GM12878 (cell line): Measurements from ENCODE around the gene ATF6. TPM values are rescaled to one million over a fixed set of nuclear protein-coding genes. Genes with fewer than 3 reads are reported as not detected.

Experiments used
- ATAC-seq: fragments of 200-7000 bp; cut with Tn5 transposase; 3 replicates; pipeline ENCODE4 v1.9.1; 2020; ENCODE audit warnings: mild to moderate bottlenecking, moderate library complexity
- BruUV-seq: library from RNA; stranded (reverse); fragments of 400-500 nt; replicated peaks from 2 replicates; lab custom pipeline; 2021; lab: Mats Ljungman, UMichigan
- CTCF ChIA-PET: fragments of 300-600 bp; sonication (Branson Sonifier 250); formaldehyde crosslinking; extraction: SDS; loops from one replicate; lab custom pipeline; 2021; ENCODE audit warnings: inconsistent platforms; lab: Yijun Ruan, JAX
- POLR2A ChIA-PET: fragments of 350-600 bp; formaldehyde crosslinking; extraction: SDS; loops from one replicate; lab custom pipeline; 2021; ENCODE audit warnings: inconsistent platforms; lab: Charles Lee
- RAD21 ChIA-PET: fragments of 300-600 bp; sonication (Branson Sonifier 250); formaldehyde crosslinking; loops from one replicate; lab custom pipeline; 2023; ENCODE audit warnings: antibody characterized with exemption; ENCODE audit not compliant: unreplicated experiment; lab: Charles Lee
- SMC1A ChIA-PET: fragments of 300-600 bp; sonication (Branson Sonifier 250); formaldehyde crosslinking; loops from one replicate; lab custom pipeline; 2023; ENCODE audit not compliant: unreplicated experiment, uncharacterized antibody; lab: Charles Lee
- DNase-seq: peaks from one replicate; pipeline ENCODE4 v3.0.0-alpha.2; 2011; ENCODE audit warnings: low read depth, low spot score
- FAIRE-seq: peaks from 3 replicates; lab custom pipeline; 2011; peaks lifted over from hg19 to GRCh38; lab: Jason Lieb, UNC
- H2AFZ ChIP-seq: 2 replicates; pipeline ENCODE4 v1.6.0; 2011; ENCODE audit warnings: low read depth, low read length, control low read depth; ENCODE audit not compliant: control insufficient read depth
- H3K27ac ChIP-seq: 2 replicates; pipeline ENCODE4 v1.5.1; 2011; ENCODE audit warnings: control low read depth; ENCODE audit not compliant: control insufficient read depth, insufficient read depth
- H3K27me3 ChIP-seq, 2 experiments: replicated peaks in 1 of 2; 2 replicates each; pipeline versions ENCODE4 v1.6.0 to v1.6.1; 2011; ENCODE audit warnings: low read length in 1 of 2; ENCODE audit not compliant: control insufficient read depth in 2 of 2, insufficient read depth in 2 of 2
- H3K36me3 ChIP-seq, 2 experiments: 2 replicates each; pipeline ENCODE4 v1.5.1; 2011; ENCODE audit warnings: low read length in 1 of 2; ENCODE audit not compliant: control insufficient read depth in 2 of 2, insufficient read depth in 2 of 2
- H3K4me1 ChIP-seq: 2 replicates; pipeline ENCODE4 v1.6.1; 2011; ENCODE audit warnings: mild to moderate bottlenecking, low read length, moderate library complexity, mixed read lengths; ENCODE audit not compliant: control insufficient read depth, insufficient read depth
- H3K4me2 ChIP-seq: 2 replicates; pipeline ENCODE4 v1.6.0; 2011; ENCODE audit warnings: control low read depth; ENCODE audit not compliant: control insufficient read depth, insufficient read depth
- H3K4me3 ChIP-seq: fragments of 200-600 bp; sonication (generic); 2 replicates; pipeline ENCODE4 v1.5.1; 2016
- H3K79me2 ChIP-seq: 2 replicates; pipeline ENCODE4 v1.6.0; 2011; ENCODE audit warnings: low read length; ENCODE audit not compliant: control insufficient read depth, insufficient read depth
- H3K9ac ChIP-seq: 2 replicates; pipeline ENCODE4 v1.8.0; 2011; ENCODE audit warnings: low read length, control low read depth, mixed read lengths; ENCODE audit not compliant: control insufficient read depth, insufficient read depth
- H3K9me3 ChIP-seq: replicated peaks from 3 replicates; pipeline ENCODE4 v1.5.1; 2011; ENCODE audit warnings: mild to moderate bottlenecking, low read length; ENCODE audit not compliant: control insufficient read depth, insufficient read depth
- H4K20me1 ChIP-seq: 2 replicates; pipeline ENCODE4 v1.6.0; 2011; ENCODE audit not compliant: control insufficient read depth, insufficient read depth
- CHD1 ChIP-seq: IDR thresholded peaks from 2 replicates; pipeline ENCODE4 v1.6.1; 2012; ENCODE audit warnings: low read depth, low read length, improper control_type of control experiment
- EP300 ChIP-seq, 2 experiments: fragments of 150-350 bp in 1 of 2; IDR thresholded peaks; 2 replicates each; pipeline ENCODE4 v1.6.1; 2011 to 2012; ENCODE audit warnings: low read depth in 2 of 2, low read length in 2 of 2, borderline replicate concordance in 1 of 2, improper control_type of control experiment in 1 of 2, inconsistent platforms in 1 of 2; ENCODE audit not compliant: control insufficient read depth in 1 of 2
- HDGF ChIP-seq: fragments of 450-650 bp; IDR thresholded peaks from 2 replicates; pipeline ENCODE4 v1.6.1; 2016; ENCODE audit warnings: antibody characterized with exemption
- MYC ChIP-seq: IDR thresholded peaks from 2 replicates; pipeline ENCODE4 v1.6.1; 2011; ENCODE audit warnings: mild to moderate bottlenecking, low read length, moderate library complexity, inconsistent platforms; ENCODE audit not compliant: insufficient read depth, insufficient replicate concordance, insufficient read length, severe bottlenecking
- NR2C2 ChIP-seq: IDR thresholded peaks from 2 replicates; pipeline ENCODE4 v1.6.1; 2011; ENCODE audit warnings: borderline replicate concordance, low read depth; ENCODE audit not compliant: control insufficient read depth, insufficient read length
- TBL1XR1 ChIP-seq: IDR thresholded peaks from 2 replicates; pipeline ENCODE4 v1.6.1; 2012; ENCODE audit warnings: low read depth, low read length, improper control_type of control experiment
- ZBTB33 ChIP-seq: fragments of 450-650 bp; IDR thresholded peaks from 2 replicates; pipeline ENCODE4 v1.6.1; 2017; ENCODE audit warnings: mild to moderate bottlenecking
- ZBTB4 ChIP-seq: fragments of 450-650 bp; formaldehyde crosslinking; IDR thresholded peaks from 2 replicates; pipeline ENCODE4 v1.4.0; 2022; ENCODE audit warnings: mild to moderate bottlenecking, moderate library complexity
- ZNF207 ChIP-seq: fragments of 450-650 bp; IDR thresholded peaks from 2 replicates; pipeline ENCODE4 v1.6.1; 2014; ENCODE audit warnings: antibody characterized with exemption, mild to moderate bottlenecking, borderline replicate concordance
- WGBS: methylation state at CpG from one replicate; pipeline ENCODE4 v1.1.6; 2016; ENCODE audit warnings: low lambda C conversion rate; ENCODE audit not compliant: insufficient replicate concordance, insufficient coverage; ENCODE audit errors: missing lambda C conversion rate; 5-methylcytosine and 5-hydroxymethylcytosine counted together
- in situ Hi-C: fragments of 300-500 bp; cut with MboI; formaldehyde crosslinking; loops from 9 replicates; pipeline ENCODE4 v1.14.3; 2018; ENCODE audit warnings: mixed read lengths
- intact Hi-C: fragments of 100-400 bp; cut with micrococcal nuclease; formaldehyde crosslinking; loops from one replicate; pipeline ENCODE4 v1.14.2; 2022; ENCODE audit not compliant: unreplicated experiment
- polyA plus RNA-seq, 11 experiments: library from polyadenylated mRNA; depleted of rRNA in 4 of 11; unstranded in 6 of 11; stranded (reverse) in 5 of 11; fragments of >200 nt; fragmentation: Nextera tagmentation in 4 of 11; fragmentation: Illumina TruSeq in 1 of 11; extraction: Ambion mirVana in 4 of 11; extraction: Trizol in 1 of 11; gene quantifications; 1 replicate in 1 of 11; 2 replicates in 10 of 11; pipeline versions ENCODE4 v1.2.1 to v1.2.3, GENCODE V29; 2011 to 2016; ENCODE audit warnings: inconsistent platforms in 2 of 11, missing spikeins in 2 of 11, low read depth in 1 of 11
- total RNA-seq, 4 experiments: library from RNA; depleted of rRNA in 3 of 4; stranded (reverse); fragments of >200 nt in 3 of 4; fragmentation: Illumina TruSeq in 1 of 4; extraction: Trizol in 1 of 4; gene quantifications; 2 replicates each; pipeline versions ENCODE4 v1.2.1 to v1.2.3, GENCODE V29; 2013 to 2021

The ATF6 gene
- total and polyA plus RNA-seq, 10 of the 15 experiments (the other 5 are each of a cell fraction or from before 2014, with no cell fraction given) = 7.8 to 24.3 (median 14.7) TPM

- Histone ChIP-seq H3K79me2 (no peaks in the 10 kb centered on the region), H3K27me3 (peaks cover 3 to 4% of the 10 kb centered on the region in 2 experiments; a peak in 3 of 4 replicates), H3K27ac (no peak overlapping the region), H3K4me2 (no peak overlapping the region), H3K9ac (no peak overlapping the region), H2AFZ (no peak overlapping the region), H3K9me3 (no peaks in the 10 kb centered on the region), H3K4me1 (no peaks in the 10 kb centered on the region), H4K20me1 (no peaks in the 10 kb centered on the region), H3K4me3 (no peak overlapping the region), H3K36me3 (no peaks in the 10 kb centered on the region)
- in situ Hi-C loops = no loop called here
- no TSS peak for BruUV-seq
- DNase-seq = no peak
- 59% methylated on average over 29 of the region's 31 CpGs for WGBS
- no peak for ATAC-seq
- ChIA-PET RAD21 (no interaction called here), SMC1A (no interaction called here), CTCF (no interaction called here), POLR2A (no interaction called here)
- intact Hi-C loops = no loop called here
- no peak for FAIRE-seq
- TF ChIP-seq ZNF207 (no peak), MYC (no peak), CHD1 (no peak), EP300 (IDR thresholded peaks at IDR 0.05; ENCODE audit: borderline replicate concordance in 1 of 2, control insufficient read depth in 1 of 2, low read depth in 2 of 2, low read length in 2 of 2) (no peak), ZBTB33 (no peak), ZBTB4 (CRISPR knock-in tag) (no peak), HDGF (no peak), TBL1XR1 (no peak), NR2C2 (no peak)
Observed at GRCh38 chr1:161978011-161978790, 212.1 kb downstream of the ATF6 start.
